ENCODE data around the gene CRHBP. TPM values are rescaled to one million over a fixed set of nuclear protein-coding genes. Genes with fewer than 3 reads are reported as not detected.

CRHBP gene
- total RNA-seq, 1 experiment from 2014 or later, result not detected

- TF ChIP-seq HMGXB4 (CRISPR knock-in tag; IDR thresholded peaks at IDR 0.05) (no peak), ATF6 (CRISPR knock-in tag; IDR thresholded peaks at IDR 0.05) (no peak), ZNF138 (CRISPR knock-in tag; conservative IDR thresholded peaks at IDR 0.05) (no peak), ZNF671 (CRISPR knock-in tag; IDR thresholded peaks at IDR 0.05) (no peak), NFYB (CRISPR knock-in tag; conservative IDR thresholded peaks at IDR 0.05; ENCODE audit: low read depth) (no peak)
Measured at GRCh38 chr5:76999451-76999850, 46.6 kb downstream of the CRHBP start (continued).

- H3K4me3 Mint-ChIP-seq, result no peak overlapping the region
- H3K9me3 Mint-ChIP-seq, result peaks cover 25% of the 10 kb centered on the region
- no peak for TF ChIP-seq FOXP1 (CRISPR knock-in tag; IDR thresholded peaks at IDR 0.05; ENCODE audit: borderline replicate concordance)
- no peak for TF ChIP-seq GRHL2 (CRISPR knock-in tag; IDR thresholded peaks at IDR 0.05; ENCODE audit: insufficient replicate concordance, severe bottlenecking)
- TF ChIP-seq SOX15 (CRISPR knock-in tag; IDR thresholded peaks at IDR 0.05), result no peak
- TF ChIP-seq NR3C1 (CRISPR knock-in tag; conservative IDR thresholded peaks at IDR 0.05; ENCODE audit: low read depth), result no peak
- TF ChIP-seq KAT7 (CRISPR knock-in tag; IDR thresholded peaks at IDR 0.05; ENCODE audit: borderline replicate concordance), result no peak
- no peak for TF ChIP-seq ZNF219 (CRISPR knock-in tag; IDR thresholded peaks at IDR 0.05; ENCODE audit: borderline replicate concordance)
- H3K4me1 Mint-ChIP-seq, result no peaks in the 10 kb centered on the region
- POLR2A ChIA-PET, result no interaction called here
- no peak overlapping the region for H3K27ac Mint-ChIP-seq
- peaks cover 4% of the 10 kb centered on the region for H3K27me3 Mint-ChIP-seq (ENCODE audit: low read depth)
- H3K36me3 Mint-ChIP-seq, result 0 out of 2 replicates have a peak, but pooled peaks cover 3% of the 10 kb centered on the region
- CTCF ChIA-PET, result no interaction called here
- ATAC-seq (no peak), DNase-seq (ENCODE audit: low spot score) (no peak)
Measured at GRCh38 chr5:77003246-77003645, 50.4 kb downstream of the CRHBP start.

DNA sequence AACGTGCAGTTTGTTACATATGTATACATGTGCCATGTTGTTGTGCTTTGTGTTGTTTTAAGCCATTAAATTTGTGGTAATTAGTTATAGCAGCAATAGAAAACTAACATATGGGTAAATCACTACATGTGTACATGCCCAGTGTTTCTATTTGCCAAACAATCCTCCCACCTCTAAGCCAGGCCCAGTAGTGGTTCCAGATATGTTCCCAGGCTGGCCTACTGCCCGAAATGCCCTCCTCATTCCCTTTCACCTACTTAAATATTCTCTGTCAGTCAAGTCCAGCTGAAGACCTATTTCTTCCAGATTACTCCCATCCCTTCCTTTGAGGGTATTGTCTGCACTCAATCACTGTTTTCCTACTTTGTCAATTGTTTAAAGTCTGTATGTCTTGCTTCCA, 53.3 kb downstream of the CRHBP start:
- DNase-seq (ENCODE audit: low spot score) (no peak), ATAC-seq (no peak)
- H3K27ac Mint-ChIP-seq, result no peak overlapping the region
- H3K36me3 Mint-ChIP-seq, result 0 out of 2 replicates have a peak, but pooled peaks cover 3% of the 10 kb centered on the region
- H3K4me3 Mint-ChIP-seq, result no peak overlapping the region
- H3K27me3 Mint-ChIP-seq (ENCODE audit: low read depth), result peaks cover 8% of the 10 kb centered on the region
- POLR2A ChIA-PET, result no interaction called here
- CTCF ChIA-PET, result no interaction called here
- H3K9me3 Mint-ChIP-seq, result peaks cover 25% of the 10 kb centered on the region
- TF ChIP-seq JAZF1 (CRISPR knock-in tag; IDR thresholded peaks at IDR 0.05) (no peak), MXD4 (CRISPR knock-in tag; IDR thresholded peaks at IDR 0.05; ENCODE audit: borderline replicate concordance) (no peak)
- TF ChIP-seq, protein P1, sequence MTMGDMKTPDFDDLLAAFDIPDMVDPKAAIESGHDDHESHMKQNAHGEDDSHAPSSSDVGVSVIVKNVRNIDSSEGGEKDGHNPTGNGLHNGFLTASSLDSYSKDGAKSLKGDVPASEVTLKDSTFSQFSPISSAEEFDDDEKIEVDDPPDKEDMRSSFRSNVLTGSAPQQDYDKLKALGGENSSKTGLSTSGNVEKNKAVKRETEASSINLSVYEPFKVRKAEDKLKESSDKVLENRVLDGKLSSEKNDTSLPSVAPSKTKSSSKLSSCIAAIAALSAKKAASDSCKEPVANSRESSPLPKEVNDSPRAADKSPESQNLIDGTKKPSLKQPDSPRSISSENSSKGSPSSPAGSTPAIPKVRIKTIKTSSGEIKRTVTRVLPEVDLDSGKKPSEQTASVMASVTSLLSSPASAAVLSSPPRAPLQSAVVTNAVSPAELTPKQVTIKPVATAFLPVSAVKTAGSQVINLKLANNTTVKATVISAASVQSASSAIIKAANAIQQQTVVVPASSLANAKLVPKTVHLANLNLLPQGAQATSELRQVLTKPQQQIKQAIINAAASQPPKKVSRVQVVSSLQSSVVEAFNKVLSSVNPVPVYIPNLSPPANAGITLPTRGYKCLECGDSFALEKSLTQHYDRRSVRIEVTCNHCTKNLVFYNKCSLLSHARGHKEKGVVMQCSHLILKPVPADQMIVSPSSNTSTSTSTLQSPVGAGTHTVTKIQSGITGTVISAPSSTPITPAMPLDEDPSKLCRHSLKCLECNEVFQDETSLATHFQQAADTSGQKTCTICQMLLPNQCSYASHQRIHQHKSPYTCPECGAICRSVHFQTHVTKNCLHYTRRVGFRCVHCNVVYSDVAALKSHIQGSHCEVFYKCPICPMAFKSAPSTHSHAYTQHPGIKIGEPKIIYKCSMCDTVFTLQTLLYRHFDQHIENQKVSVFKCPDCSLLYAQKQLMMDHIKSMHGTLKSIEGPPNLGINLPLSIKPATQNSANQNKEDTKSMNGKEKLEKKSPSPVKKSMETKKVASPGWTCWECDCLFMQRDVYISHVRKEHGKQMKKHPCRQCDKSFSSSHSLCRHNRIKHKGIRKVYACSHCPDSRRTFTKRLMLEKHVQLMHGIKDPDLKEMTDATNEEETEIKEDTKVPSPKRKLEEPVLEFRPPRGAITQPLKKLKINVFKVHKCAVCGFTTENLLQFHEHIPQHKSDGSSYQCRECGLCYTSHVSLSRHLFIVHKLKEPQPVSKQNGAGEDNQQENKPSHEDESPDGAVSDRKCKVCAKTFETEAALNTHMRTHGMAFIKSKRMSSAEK (CRISPR knock-in tag; IDR thresholded peaks at IDR 0.05; ENCODE audit: borderline replicate concordance), result no peak
- TF ChIP-seq, protein P2, sequence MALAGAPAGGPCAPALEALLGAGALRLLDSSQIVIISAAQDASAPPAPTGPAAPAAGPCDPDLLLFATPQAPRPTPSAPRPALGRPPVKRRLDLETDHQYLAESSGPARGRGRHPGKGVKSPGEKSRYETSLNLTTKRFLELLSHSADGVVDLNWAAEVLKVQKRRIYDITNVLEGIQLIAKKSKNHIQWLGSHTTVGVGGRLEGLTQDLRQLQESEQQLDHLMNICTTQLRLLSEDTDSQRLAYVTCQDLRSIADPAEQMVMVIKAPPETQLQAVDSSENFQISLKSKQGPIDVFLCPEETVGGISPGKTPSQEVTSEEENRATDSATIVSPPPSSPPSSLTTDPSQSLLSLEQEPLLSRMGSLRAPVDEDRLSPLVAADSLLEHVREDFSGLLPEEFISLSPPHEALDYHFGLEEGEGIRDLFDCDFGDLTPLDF (CRISPR knock-in tag; IDR thresholded peaks at IDR 0.05), result no peak
- H3K4me1 Mint-ChIP-seq, result no peaks in the 10 kb centered on the region
